Tibial artery (tissue), 4 donors: ENCODE measurements around the gene STEAP3.

Source experiments
- DNase-seq, 2 donors: peaks; one replicate each; pipeline ENCODE4 v3.0.0-alpha.2; 2019
- H3K27ac ChIP-seq, 2 donors: fragments of 200-600 bp; sonication (generic) in 1 of 2; 1 replicate in 1 of 2; 2 replicates in 1 of 2; pipeline ENCODE4 v1.5.1; 2018 to 2019; ENCODE audit warnings: mild to moderate bottlenecking in 1 of 2
- H3K27me3 ChIP-seq, 2 donors: fragments of 200-600 bp; sonication (generic) in 1 of 2; one replicate each; pipeline versions ENCODE4 v1.5.1 to v1.6.0; 2016 to 2019
- H3K36me3 ChIP-seq, 3 donors: fragments of 200-600 bp; sonication (generic) in 2 of 3; one replicate each; pipeline ENCODE4 v1.5.1; 2016 to 2019; ENCODE audit warnings: mild to moderate bottlenecking in 2 of 3
- H3K4me1 ChIP-seq, 4 donors: fragments of 200-600 bp; sonication (generic) in 2 of 4; 1 replicate in 3 of 4; 2 replicates in 1 of 4; pipeline ENCODE4 v1.5.1; 2016 to 2019
- H3K4me3 ChIP-seq, 2 donors: fragments of 200-600 bp; sonication (generic) in 1 of 2; 1 replicate in 1 of 2; 2 replicates in 1 of 2; pipeline ENCODE4 v1.5.1; 2018 to 2019; ENCODE audit warnings: mild to moderate bottlenecking in 2 of 2
- H3K9me3 ChIP-seq, 3 donors: fragments of 200-600 bp; sonication (generic) in 1 of 3; one replicate each; pipeline ENCODE4 v1.5.1; 2016 to 2019
- CTCF ChIP-seq, 2 experiments: fragments of 200-600 bp in 1 of 2; fragments of 450-650 bp in 1 of 2; IDR thresholded peaks; one replicate each; pipeline ENCODE4 v1.5.1; 2017 to 2019; ENCODE audit warnings: antibody characterized with exemption in 2 of 2, mild to moderate bottlenecking in 1 of 2, moderate library complexity in 1 of 2
- intact Hi-C: fragments of 100-400 bp; cut with DNase I; formaldehyde crosslinking; loops from one replicate; pipeline ENCODE4 v1.15.0; 2023; ENCODE audit warnings: low total_unique reads

STEAP3 gene

GRCh38 chr2:119223521-119224390, at the start of gene STEAP3:
STEAP3 (plus strand) TSS chr2:119223834; CDS start chr2:119231013, 7,179 bp downstream.
- no peak for TF ChIP-seq CTCF (IDR thresholded peaks at IDR 0.05)
- Histone ChIP-seq H3K36me3 (no peaks in the 10 kb centered on the region), H3K27me3 (no peaks in the 10 kb centered on the region), H3K4me1 (peaks cover 0 to 24% (median 12%) of the 10 kb centered on the region in 4 donors), H3K27ac (peak within 1 kb of the TSS; percentile 27 to 36), H3K4me3 (peak within 1 kb of the TSS; percentile 52 to 79), H3K9me3 (no peaks in the 10 kb centered on the region)
- peak; percentile 71 to 88 for DNase-seq
- intact Hi-C loops: no loop called here

- DNase-seq: no peak
- intact Hi-C loops: no loop called here
These were observed 49.2 kb upstream of the STEAP3 start for GRCh38 chr2:119174216-119174992.

GRCh38 chr2:119174993-119175347, 48.7 kb upstream of the STEAP3 start:
- intact Hi-C loops: no loop called here
- H3K9me3 ChIP-seq: no peaks in the 10 kb centered on the region
- DNase-seq: no peak
- no peak for TF ChIP-seq CTCF (IDR thresholded peaks at IDR 0.05)
- H3K36me3 ChIP-seq: no peaks in the 10 kb centered on the region
- H3K4me3 ChIP-seq: no peak overlapping the region
- H3K4me1 ChIP-seq: peaks cover 0 to 9% (median 9%) of the 10 kb centered on the region in 4 donors
- no peak overlapping the region for H3K27ac ChIP-seq
- no peaks in the 10 kb centered on the region for H3K27me3 ChIP-seq

More at GRCh38 chr2:119174216-119174992, 49.2 kb upstream of the STEAP3 start:
- Histone ChIP-seq H3K4me3 (no peak overlapping the region), H3K9me3 (no peaks in the 10 kb centered on the region), H3K27ac (no peak overlapping the region), H3K27me3 (peaks cover 0 to 5% of the 10 kb centered on the region in 2 donors), H3K4me1 (peaks cover 0 to 6% (median 6%) of the 10 kb centered on the region in 4 donors), H3K36me3 (no peaks in the 10 kb centered on the region)
- peak; percentile 28 to 33 for TF ChIP-seq CTCF (IDR thresholded peaks at IDR 0.05)

- no peak overlapping the region for H3K4me3 ChIP-seq
- H3K9me3 ChIP-seq: no peaks in the 10 kb centered on the region
- H3K4me1 ChIP-seq: peaks cover 0 to 9% (median 9%) of the 10 kb centered on the region in 4 donors
- intact Hi-C loops: no loop called here
- no peaks in the 10 kb centered on the region for H3K36me3 ChIP-seq
- H3K27ac ChIP-seq: no peak overlapping the region
- no peak for TF ChIP-seq CTCF (IDR thresholded peaks at IDR 0.05)
- no peaks in the 10 kb centered on the region for H3K27me3 ChIP-seq
- DNase-seq: no peak
These were observed 48.1 kb upstream of the STEAP3 start for GRCh38 chr2:119175517-119175916.

GRCh38 chr2:119177171-119177837, 46.3 kb upstream of the STEAP3 start:
- Histone ChIP-seq H3K9me3 (no peaks in the 10 kb centered on the region), H3K27me3 (no peaks in the 10 kb centered on the region), H3K4me1 (peaks cover 0 to 9% (median 9%) of the 10 kb centered on the region in 4 donors), H3K36me3 (no peaks in the 10 kb centered on the region), H3K27ac (no peak overlapping the region), H3K4me3 (no peak overlapping the region)
- no peak for TF ChIP-seq CTCF (IDR thresholded peaks at IDR 0.05)
- DNase-seq: no peak
- intact Hi-C loops: no loop called here
